ENCODE data around the gene NOC2L. TPM values are rescaled to one million over a fixed set of nuclear protein-coding genes. Genes with fewer than 3 reads are reported as not detected.

Gene NOC2L
- total RNA-seq, 1 donor from 2014 or later = 46.5 TPM

GRCh38 chr1:981491-981954 lies 22.5 kb upstream of the NOC2L start:
- no peak for ATAC-seq
- Histone ChIP-seq H3K4me1 (no peaks in the 10 kb centered on the region), H3K36me3 (no peaks in the 10 kb centered on the region), H3K27ac (no peak overlapping the region), H3K9me3 (no peaks in the 10 kb centered on the region), H3K27me3 (ENCODE audit: low read depth) (peaks cover 9% of the 10 kb centered on the region), H3K4me3 (no peak overlapping the region)
- no peak for DNase-seq
- intact Hi-C loops (cut with DNase I) = no loop called here
- TF ChIP-seq CTCF (IDR thresholded peaks at IDR 0.05) = no peak

GRCh38 chr1:980602-981395 lies 21.7 kb upstream of the NOC2L start:
- no peak for TF ChIP-seq CTCF (IDR thresholded peaks at IDR 0.05)
- H3K4me1 ChIP-seq = peaks cover 6% of the 10 kb centered on the region
- H3K4me3 ChIP-seq = no peak overlapping the region
- peaks cover 14% of the 10 kb centered on the region for H3K27me3 ChIP-seq (ENCODE audit: low read depth)
- no peak overlapping the region for H3K27ac ChIP-seq
- no peak for DNase-seq
- no peaks in the 10 kb centered on the region for H3K9me3 ChIP-seq
- intact Hi-C loops (cut with DNase I) = no loop called here
- H3K36me3 ChIP-seq = no peaks in the 10 kb centered on the region
- ATAC-seq = no peak

- Histone ChIP-seq H3K36me3 (no peaks in the 10 kb centered on the region), H3K9me3 (no peaks in the 10 kb centered on the region), H3K4me1 (peaks cover 11% of the 10 kb centered on the region), H3K27ac (no peak overlapping the region), H3K4me3 (no peak overlapping the region), H3K27me3 (ENCODE audit: low read depth) (peaks cover 20% of the 10 kb centered on the region)
- no peak for DNase-seq
- intact Hi-C loops (cut with DNase I) = no loop called here
- no peak for ATAC-seq
- TF ChIP-seq CTCF (IDR thresholded peaks at IDR 0.05) = no peak
Observed at GRCh38 chr1:980137-980571, 21.1 kb upstream of the NOC2L start.

- TF ChIP-seq CTCF (IDR thresholded peaks at IDR 0.05) = no peak
- H3K4me1 ChIP-seq = peaks cover 11% of the 10 kb centered on the region
- no peaks in the 10 kb centered on the region for H3K36me3 ChIP-seq
- intact Hi-C loops (cut with DNase I) = no loop called here
- no peaks in the 10 kb centered on the region for H3K9me3 ChIP-seq
- H3K27ac ChIP-seq = no peak overlapping the region
- peaks cover 21% of the 10 kb centered on the region for H3K27me3 ChIP-seq (ENCODE audit: low read depth)
- H3K4me3 ChIP-seq = no peak overlapping the region
- DNase-seq (no peak), ATAC-seq (no peak)
Observed at GRCh38 chr1:979744-980072, 20.7 kb upstream of the NOC2L start.

DNA sequence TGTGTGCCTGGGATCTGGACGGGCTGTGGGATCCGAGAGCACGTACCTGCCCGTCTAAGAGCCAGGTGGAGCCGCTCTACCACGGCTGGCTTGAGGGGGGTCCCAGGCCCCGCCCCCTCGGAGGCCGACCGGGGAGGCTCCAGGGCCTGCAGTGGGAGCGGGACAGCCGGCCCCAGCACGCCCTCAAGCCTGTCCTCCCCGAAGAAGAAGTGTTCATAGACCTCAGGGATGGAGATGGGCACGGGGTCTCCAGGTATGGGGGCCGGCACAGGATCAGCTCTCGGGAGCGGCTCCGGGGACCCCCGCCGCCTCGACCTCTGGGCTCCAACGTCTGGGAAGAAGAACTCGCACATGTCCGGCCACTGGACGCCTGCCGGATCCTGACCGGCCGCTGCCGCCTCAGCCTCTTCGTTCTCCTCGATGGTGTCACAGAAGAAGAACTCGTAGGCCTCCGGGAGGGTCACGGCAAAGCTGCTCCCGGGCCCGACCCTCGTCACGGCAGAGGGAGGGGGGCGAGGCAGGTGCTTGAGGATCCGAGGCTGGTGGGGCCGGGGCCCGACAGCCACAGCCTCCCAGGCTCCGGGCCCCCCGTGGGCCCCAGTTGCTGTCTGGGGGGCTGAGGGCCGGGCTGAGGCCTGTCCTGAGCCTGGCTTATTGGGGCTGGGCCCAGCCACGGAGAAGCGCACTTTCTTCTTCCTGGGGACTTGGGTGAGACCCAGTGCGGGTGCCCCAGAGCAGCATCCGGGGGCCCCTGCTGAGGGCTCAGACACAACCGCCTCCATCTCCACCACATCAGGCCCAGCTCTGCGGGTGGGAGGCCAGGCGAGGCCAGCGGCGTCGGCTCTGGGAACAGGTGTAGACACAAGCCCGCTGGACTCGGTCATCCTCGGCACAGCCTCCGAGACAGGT lies 20.0 kb upstream of the NOC2L start:
- Histone ChIP-seq H3K4me3 (no peak overlapping the region), H3K27ac (no peak overlapping the region), H3K9me3 (no peaks in the 10 kb centered on the region), H3K27me3 (ENCODE audit: low read depth) (peaks cover 27% of the 10 kb centered on the region), H3K36me3 (no peaks in the 10 kb centered on the region), H3K4me1 (peaks cover 11% of the 10 kb centered on the region)
- DNase-seq (no peak), ATAC-seq (no peak)
- intact Hi-C loops (cut with DNase I) = no loop called here
- no peak for TF ChIP-seq CTCF (IDR thresholded peaks at IDR 0.05)
